GM21423 (cell line): ENCODE measurements around the gene PGPEP1.
"Not testable (repeated sequence)": the region's sequence is repeated elsewhere in the genome, so short reads cannot be mapped to it uniquely, and the experiment has no call there.

ENCODE experiments used
- ATAC-seq: cut with Tn5 transposase; IDR thresholded peaks from one replicate; pipeline ENCODE4 v1.9.1; 2021; ENCODE audit warnings: mild to moderate bottlenecking, moderate library complexity; ENCODE audit not compliant: unreplicated experiment

PGPEP1 gene

GRCh38 chr19:18389726-18390064, 49.3 kb downstream of the PGPEP1 start:
- ATAC-seq = no peak

DNA sequence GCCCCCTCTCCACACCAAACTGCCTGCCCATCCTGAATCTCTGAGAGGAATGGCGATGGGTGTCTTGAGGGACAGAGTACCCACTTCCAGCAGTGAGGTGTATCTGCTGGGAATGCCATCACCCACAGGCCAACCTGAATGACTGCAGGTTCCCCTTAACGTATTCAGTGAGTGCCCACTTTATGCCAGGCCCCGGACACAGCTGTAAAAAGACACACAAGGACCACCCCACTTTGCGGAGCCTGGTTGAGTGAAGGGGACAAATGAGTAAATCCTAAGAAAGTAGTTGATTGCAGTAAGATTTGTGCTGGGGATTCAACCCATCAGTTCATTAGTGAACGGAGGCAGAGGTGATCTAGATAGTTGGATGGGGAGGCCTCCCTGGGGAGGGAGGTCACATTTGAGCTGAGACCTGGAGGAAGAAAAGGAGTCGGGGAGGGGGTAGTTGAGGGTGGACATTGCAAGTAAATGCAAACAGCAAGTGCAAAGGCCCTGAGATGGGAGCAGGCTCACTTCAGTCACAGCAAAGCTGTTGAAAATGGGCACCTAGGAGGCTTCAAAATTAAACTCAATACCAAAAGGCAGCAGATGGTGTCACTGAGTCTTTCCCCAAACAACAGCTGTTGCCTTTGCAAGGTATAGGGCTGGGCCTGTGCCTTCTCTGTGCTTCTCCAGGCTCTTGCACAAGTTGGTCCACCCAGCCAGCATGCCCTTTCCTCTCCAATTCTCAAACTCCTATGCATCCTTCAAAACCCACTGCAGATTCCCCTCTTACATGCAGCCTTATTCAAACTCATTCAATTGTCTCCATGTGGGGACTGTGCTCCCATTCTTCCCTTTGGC, 49.9 kb downstream of the PGPEP1 start:
- no peak for ATAC-seq

DNA sequence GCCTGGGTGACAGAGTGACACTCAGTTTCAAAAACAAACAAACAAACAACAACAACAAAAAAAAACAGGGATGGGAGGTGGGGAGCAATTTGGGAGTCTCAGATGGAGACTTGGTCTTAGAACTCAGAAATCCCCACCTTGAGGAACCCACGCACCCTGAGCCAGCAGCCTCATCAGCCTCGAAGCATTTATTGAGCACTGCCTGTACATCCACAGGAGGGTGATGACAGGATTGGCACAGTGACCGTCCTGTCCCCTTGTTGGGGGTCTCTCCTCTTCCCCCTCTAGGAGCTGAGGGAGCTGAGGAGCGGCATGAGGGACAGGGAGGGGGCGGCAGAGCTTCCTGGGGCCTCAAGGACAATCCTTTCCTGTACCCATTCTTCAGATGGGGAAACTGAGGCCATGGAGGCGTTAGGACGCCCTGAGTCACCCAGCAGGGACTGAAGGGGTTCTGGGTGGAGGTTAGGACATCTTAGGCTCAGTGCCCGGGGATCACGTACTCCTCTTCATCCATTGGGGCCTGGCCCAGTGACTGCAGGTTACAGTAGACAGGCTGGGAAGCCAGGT, 51.2 kb downstream of the PGPEP1 start:
- ATAC-seq = no peak

DNA sequence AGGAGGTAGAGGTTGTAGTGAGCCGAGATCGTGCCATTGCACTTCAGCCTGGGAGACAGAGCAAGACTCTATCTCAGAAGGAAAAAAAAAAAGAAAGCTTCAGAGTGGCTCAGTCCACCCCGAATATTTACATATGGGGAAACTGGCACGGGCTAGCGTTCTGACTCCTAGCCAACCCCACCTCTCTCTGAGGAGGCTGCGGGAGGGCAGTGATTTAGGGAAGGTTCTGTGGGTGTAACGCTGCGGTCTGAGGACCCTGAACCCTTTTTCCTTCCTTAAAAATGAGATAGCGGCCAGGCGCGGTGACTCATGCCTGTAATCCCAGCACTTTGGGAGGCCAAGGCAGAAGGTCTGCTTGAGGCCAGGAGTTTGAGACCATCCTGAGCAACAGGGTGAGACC, 52.0 kb downstream of the PGPEP1 start:
- no peak for ATAC-seq

DNA sequence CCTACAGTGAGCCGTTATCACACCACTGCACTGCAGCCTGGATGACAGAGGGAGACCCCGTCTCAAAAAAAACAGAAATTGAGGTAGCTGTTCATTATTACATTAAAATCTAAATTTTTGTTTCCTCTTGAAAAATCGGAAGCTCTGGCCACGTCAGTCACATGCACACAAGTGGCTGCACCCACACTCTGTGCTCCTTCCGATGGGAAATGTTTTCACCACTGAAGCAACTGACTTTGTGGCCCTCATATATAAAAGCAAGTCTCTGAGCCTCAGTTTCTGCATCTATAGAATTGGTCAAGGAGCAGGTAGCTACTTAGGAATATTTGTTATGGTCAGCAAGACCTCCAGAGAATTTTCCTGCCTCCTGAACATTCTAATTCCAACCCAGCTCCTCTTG, 52.5 kb downstream of the PGPEP1 start:
- ATAC-seq = no peak

- ATAC-seq = no peak
These were observed 53.4 kb downstream of the PGPEP1 start for GRCh38 chr19:18393836-18394235.

- no peak for ATAC-seq
These were observed 56.3 kb downstream of the PGPEP1 start for GRCh38 chr19:18396471-18397241.

- no peak for ATAC-seq
These were observed 57.1 kb downstream of the PGPEP1 start, which contains the start of gene LRRC25 for GRCh38 chr19:18397242-18398202. Gene LRRC25 (minus strand): TSS chr19:18397622. CDS start chr19:18396963, 659 bp downstream.

GRCh38 chr19:18399008-18399407, 58.6 kb downstream of the PGPEP1 start:
- ATAC-seq = no peak

DNA sequence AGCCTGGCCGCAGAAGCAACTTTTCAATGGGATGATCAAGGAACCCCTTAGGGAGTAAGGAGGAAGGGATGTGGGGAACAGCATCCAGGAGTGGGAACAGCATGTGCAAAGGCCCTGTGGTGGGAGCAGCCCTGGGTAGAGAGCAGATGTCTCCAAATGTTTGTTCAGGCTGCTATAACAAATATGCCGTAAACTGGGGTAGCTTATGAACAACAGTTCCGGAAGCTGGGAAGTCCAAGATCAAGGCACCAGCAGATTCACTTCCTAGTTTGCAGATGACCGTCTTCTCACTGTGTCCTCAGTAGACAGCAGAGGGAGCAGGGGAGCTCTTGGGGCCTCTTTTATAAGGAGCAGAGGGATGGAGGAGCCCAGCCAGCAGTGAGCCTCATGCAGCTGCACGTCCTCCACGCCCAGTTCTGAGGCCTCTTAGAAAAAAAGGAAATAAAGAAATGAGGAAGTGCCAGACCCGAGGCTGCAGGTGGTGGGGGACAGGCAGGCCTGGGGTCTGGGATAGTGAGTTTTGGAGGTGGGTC, 61.2 kb downstream of the PGPEP1 start:
- ATAC-seq = no peak

DNA sequence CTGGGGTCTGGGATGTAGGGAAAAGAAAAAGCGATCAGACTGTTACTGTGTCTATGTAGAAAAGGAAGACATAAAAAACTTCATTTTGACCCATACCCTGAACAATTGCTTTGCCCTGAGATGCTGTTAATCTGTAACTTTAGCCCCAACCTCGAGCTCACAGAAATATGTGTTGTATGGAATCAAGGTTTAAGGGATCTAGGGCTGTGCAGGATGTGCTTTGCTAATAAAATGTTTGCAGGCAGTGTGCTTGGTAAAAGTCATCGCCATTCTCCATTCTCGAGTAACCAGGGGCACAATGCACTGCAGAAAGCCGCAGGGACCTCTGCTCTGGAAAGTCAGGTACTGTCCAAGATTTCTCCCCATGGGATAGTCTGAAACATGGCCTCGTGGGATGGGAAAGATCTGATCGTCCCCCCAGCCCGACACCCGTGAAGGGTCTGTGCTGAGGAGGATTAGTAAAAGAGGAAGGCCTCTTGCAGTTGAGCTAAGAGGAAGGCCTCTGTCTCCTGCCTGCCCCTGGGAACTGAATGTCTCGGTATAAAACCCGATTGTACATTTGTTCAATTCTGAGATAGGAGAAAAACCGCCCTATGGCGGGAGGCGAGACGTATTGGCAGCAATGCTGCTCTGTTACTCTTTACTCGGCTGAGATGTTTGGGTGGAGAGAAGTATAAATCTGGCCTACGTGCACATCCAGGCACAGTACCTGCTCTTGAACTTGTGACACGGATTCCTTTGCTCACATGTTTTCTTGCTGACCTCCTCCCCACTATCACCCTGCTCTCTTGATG, 62.3 kb downstream of the PGPEP1 start:
- ATAC-seq = not testable (repeated sequence)

GRCh38 chr19:18405754-18406153, 65.4 kb downstream of the PGPEP1 start:
- ATAC-seq = not testable (repeated sequence)

- no peak for ATAC-seq
These were observed 66.4 kb downstream of the PGPEP1 start for GRCh38 chr19:18406749-18407148.

GRCh38 chr19:18408053-18408476, 67.7 kb downstream of the PGPEP1 start:
- peak; percentile 85 for ATAC-seq

DNA sequence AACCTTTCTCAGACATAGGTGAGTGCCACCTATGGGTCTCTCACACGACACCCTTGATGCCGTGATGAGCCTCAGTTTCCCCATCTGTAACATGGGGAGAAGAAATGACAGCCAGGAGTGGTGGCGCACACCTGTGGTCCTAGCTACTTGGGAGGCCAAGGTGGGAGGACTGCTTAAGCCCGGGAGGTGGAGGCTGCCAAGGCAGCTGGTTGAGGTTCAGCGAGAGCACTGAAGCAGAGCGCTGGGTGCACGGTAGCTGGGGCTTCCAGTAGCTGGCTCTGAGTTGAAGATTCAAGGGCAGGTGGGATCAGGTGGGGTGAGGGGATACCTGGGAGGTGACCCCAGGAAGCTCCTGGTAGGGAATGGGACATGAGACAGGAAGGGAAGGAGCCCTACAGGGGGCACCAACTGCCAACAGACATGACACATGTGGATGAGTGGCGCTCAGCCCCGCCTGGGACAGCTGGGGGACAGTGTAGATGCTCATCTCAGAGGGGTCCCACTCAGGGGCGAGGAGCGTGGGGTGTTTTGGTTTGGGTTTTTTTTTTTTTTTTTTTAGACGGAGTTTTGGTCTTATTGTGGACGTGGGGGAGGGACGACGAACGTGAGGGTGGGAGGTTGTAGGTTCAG, 72.3 kb downstream of the PGPEP1 start:
- no peak for ATAC-seq

DNA sequence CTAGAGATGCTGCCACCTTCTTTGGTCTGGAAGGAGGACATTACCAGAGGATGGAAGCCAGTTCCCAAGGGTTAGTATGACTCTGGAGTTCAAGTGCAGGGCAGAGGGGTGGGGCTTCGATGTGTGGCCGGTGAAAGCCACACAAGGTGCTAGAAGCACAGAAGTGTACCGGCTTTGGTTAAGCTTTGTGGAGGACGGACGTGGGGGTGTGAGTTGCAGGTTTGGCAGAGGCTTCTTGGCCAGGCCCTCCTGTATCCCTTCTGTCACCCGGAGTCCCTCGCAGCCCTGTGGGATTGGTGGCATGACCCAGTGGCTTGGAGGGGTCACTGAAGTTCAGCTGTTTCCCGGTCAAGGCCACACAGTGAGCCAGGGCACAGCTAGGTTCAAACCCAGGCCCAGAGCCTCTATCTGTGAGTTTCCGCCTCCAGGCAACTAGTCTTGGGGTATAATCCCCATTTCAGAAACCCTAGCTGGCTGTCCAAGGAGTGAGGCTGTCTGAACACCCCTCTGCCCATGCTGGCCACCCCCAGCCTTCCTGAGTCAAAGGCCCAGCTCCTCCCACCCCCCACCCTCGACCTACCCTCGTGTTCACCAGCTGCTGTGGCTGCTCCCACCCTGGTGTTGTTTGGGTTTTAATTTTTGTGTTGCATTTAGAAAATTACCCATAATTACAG, 74.2 kb downstream of the PGPEP1 start:
- ATAC-seq = no peak

DNA sequence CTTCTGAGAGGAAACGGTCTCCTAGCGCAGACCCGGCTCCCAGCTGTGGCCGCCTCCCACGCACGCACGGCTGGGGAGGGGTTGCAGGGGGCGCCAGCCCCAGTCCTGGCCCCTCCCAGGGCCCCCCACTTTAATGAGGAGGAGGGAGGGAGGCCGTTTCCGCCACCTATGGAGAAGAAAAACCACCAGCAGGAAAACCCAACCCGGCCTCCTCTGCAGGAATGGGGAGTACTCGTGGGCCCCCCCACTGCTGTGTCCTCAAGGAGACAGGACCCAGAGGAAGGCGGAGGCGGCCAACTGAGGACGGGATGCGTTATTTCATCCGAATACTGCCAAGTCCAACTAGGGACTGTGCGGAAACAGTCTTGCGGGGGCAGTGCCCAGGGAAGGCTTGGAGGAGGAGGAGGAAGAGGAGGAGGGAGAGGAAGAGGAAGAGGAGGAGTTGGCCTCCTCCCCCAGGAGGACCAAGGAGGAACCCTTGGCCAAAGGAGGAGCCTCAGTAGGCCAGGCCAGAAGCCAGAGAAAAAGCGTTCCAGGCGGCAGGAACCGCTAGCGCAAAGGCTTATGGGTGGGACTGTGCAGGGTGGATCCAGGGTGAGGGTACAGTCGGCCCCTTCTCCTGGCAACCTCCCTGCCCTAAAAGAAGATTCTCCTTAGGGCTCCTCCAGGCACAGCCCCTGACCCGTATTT, 74.9 kb downstream of the PGPEP1 start:
- no peak for ATAC-seq

GRCh38 chr19:18416778-18417249, 76.4 kb downstream of the PGPEP1 start:
- ATAC-seq = no peak
